ENCODE results near the gene PSMD12.

DNA sequence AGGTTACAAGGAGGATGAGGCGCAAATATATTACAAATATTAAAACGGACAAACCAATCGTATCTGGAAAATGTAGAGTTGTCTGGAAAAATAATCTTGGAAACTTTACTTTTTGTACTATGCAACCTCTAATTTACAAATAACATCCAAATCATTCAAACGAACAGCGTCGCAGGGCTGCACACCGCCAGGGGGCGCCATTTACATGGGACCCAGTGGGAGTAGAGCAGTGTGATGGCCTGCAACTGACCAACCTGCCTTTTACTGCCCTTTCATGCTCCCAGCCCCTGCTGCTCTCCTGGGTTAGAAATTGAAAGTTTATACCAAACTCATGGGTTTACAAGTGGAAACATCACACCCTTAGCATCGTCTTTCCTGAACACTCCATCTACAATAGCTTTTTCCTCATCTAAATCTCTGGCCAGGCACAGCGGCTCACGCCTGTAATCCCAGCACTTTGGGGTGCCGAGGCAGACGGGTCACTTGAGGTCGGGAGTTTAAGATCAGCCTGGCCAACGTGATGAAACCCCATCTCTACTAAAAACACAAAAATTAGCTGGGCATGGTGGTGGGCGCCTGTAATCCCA lies 20.7 kb upstream of the PSMD12 start:
- TF ChIP-seq, protein P1, sequence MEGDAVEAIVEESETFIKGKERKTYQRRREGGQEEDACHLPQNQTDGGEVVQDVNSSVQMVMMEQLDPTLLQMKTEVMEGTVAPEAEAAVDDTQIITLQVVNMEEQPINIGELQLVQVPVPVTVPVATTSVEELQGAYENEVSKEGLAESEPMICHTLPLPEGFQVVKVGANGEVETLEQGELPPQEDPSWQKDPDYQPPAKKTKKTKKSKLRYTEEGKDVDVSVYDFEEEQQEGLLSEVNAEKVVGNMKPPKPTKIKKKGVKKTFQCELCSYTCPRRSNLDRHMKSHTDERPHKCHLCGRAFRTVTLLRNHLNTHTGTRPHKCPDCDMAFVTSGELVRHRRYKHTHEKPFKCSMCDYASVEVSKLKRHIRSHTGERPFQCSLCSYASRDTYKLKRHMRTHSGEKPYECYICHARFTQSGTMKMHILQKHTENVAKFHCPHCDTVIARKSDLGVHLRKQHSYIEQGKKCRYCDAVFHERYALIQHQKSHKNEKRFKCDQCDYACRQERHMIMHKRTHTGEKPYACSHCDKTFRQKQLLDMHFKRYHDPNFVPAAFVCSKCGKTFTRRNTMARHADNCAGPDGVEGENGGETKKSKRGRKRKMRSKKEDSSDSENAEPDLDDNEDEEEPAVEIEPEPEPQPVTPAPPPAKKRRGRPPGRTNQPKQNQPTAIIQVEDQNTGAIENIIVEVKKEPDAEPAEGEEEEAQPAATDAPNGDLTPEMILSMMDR (conservative IDR thresholded peaks at IDR 0.05 in 1 of 2, IDR thresholded peaks at IDR 0.05 in 1 of 2; ENCODE audit: low read depth in 1 of 2, low read length in 2 of 2), result peak; percentile 63 to 86
- no peak for TF ChIP-seq EZH2 (IDR thresholded peaks at IDR 0.05; ENCODE audit: low read length, missing control alignments)

All from fibroblast of lung (primary cell).